Thyroid gland (tissue), 4 donors: ENCODE results near the gene ABCG5.

Experiments
- POLR2A ChIP-seq, 2 donors: fragments of 450-650 bp; IDR thresholded peaks; one replicate each; pipeline ENCODE4 v1.6.1; 2017; ENCODE audit warnings: antibody characterized with exemption in 2 of 2, mild to moderate bottlenecking in 2 of 2, moderate library complexity in 1 of 2
- TF ChIP-seq, protein P1 (sequence below), 6 experiments: fragments of 200-600 bp in 3 of 6; fragments of 450-650 bp in 3 of 6; sonication (generic) in 3 of 6; IDR thresholded peaks; one replicate each; pipeline ENCODE4 v1.5.1; 2016 to 2019; ENCODE audit warnings: antibody characterized with exemption in 6 of 6, mild to moderate bottlenecking in 2 of 6, inconsistent platforms in 1 of 6, moderate library complexity in 1 of 6

DNA sequence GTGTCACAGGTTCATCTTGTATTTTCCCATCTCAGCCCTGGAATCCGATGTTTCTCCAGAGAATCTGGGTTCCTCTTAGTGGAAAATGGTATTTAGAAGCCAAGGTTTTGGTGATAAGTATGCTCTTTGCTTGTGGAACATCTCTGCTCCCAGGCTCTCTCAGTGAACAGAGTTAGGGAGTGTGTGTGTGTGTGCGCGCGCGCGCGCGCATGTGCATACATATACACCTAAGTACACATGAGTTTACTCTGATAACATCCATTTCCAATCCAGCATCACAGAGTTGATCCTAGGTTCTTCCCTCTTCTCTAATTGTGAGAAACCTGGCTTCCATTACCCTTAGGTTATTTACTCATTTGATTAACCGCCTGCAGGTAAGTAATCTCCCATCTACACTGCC is 41.8 kb upstream of the ABCG5 start:
- TF ChIP-seq, protein P1, sequence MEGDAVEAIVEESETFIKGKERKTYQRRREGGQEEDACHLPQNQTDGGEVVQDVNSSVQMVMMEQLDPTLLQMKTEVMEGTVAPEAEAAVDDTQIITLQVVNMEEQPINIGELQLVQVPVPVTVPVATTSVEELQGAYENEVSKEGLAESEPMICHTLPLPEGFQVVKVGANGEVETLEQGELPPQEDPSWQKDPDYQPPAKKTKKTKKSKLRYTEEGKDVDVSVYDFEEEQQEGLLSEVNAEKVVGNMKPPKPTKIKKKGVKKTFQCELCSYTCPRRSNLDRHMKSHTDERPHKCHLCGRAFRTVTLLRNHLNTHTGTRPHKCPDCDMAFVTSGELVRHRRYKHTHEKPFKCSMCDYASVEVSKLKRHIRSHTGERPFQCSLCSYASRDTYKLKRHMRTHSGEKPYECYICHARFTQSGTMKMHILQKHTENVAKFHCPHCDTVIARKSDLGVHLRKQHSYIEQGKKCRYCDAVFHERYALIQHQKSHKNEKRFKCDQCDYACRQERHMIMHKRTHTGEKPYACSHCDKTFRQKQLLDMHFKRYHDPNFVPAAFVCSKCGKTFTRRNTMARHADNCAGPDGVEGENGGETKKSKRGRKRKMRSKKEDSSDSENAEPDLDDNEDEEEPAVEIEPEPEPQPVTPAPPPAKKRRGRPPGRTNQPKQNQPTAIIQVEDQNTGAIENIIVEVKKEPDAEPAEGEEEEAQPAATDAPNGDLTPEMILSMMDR (IDR thresholded peaks at IDR 0.05) = no peak
- no peak for TF ChIP-seq POLR2A (IDR thresholded peaks at IDR 0.05)
